Progenitor cell of endocrine pancreas (in vitro differentiated cells): ENCODE results near the gene ZSWIM8. TPM values are rescaled to one million over a fixed set of nuclear protein-coding genes. Genes with fewer than 3 reads are reported as not detected.

Source experiments
- DNase-seq: peaks from one replicate; pipeline ENCODE4 v3.0.0; 2021; ENCODE audit warnings: low spot score; ENCODE audit not compliant: unreplicated experiment
- H3K27ac Mint-ChIP-seq: 2 replicates; pipeline ENCODE4 v1.8.0; 2021; ENCODE audit warnings: mild to moderate bottlenecking, moderate library complexity, mixed read lengths
- H3K27me3 Mint-ChIP-seq: 2 replicates; pipeline ENCODE4 v1.8.0; 2021; ENCODE audit warnings: mixed read lengths
- H3K36me3 Mint-ChIP-seq: 2 replicates; pipeline ENCODE4 v1.8.0; 2022; ENCODE audit warnings: mixed read lengths; ENCODE audit not compliant: insufficient read depth
- H3K4me1 Mint-ChIP-seq: 2 replicates; pipeline ENCODE4 v1.8.0; 2021; ENCODE audit warnings: low read depth, mixed read lengths
- H3K4me3 Mint-ChIP-seq: 2 replicates; pipeline ENCODE4 v1.8.0; 2021; ENCODE audit warnings: low read depth, mild to moderate bottlenecking, moderate library complexity, mixed read lengths
- H3K9me3 Mint-ChIP-seq: 2 replicates; pipeline ENCODE4 v1.8.0; 2021; ENCODE audit warnings: low read depth, mixed read lengths
- total RNA-seq: library from RNA; stranded (reverse); gene quantifications from 2 replicates; pipeline ENCODE4 v1.2.1, GENCODE V29; 2021
- TF ChIP-seq, protein P1 (sequence below): fragments of 200-600 bp; sonication (generic); IDR thresholded peaks from one replicate; pipeline ENCODE4 v1.5.0; 2021; ENCODE audit warnings: antibody characterized with exemption, mild to moderate bottlenecking; ENCODE audit not compliant: unreplicated experiment

The ZSWIM8 gene
- total RNA-seq, 1 donor from 2014 or later: 144 TPM

DNA sequence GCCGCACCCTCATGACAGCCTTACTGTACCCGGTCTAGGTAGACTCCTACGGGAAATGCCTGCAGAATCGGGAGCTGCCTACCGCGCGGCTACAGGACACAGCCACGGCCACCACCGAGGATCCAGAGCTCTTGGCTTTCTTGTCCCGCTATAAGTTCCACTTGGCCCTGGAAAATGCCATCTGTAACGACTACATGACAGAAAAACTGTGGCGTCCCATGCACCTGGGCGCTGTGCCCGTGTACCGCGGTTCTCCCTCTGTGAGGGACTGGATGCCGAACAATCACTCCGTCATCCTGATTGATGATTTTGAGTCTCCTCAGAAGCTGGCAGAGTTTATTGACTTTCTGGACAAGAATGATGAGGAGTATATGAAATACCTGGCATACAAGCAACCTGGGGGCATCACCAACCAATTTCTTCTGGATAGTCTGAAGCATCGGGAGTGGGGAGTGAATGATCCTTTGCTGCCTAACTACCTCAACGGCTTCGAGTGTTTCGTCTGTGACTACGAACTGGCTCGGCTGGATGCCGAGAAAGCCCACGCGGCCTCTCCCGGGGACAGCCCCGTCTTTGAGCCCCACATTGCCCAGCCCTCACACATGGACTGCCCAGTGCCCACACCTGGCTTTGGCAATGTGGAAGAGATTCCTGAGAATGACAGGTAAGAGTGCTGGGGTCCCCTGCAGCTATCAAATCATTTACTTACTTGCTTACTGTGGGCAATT is 12.1 kb upstream of the ZSWIM8 start:
- TF ChIP-seq, protein P1, sequence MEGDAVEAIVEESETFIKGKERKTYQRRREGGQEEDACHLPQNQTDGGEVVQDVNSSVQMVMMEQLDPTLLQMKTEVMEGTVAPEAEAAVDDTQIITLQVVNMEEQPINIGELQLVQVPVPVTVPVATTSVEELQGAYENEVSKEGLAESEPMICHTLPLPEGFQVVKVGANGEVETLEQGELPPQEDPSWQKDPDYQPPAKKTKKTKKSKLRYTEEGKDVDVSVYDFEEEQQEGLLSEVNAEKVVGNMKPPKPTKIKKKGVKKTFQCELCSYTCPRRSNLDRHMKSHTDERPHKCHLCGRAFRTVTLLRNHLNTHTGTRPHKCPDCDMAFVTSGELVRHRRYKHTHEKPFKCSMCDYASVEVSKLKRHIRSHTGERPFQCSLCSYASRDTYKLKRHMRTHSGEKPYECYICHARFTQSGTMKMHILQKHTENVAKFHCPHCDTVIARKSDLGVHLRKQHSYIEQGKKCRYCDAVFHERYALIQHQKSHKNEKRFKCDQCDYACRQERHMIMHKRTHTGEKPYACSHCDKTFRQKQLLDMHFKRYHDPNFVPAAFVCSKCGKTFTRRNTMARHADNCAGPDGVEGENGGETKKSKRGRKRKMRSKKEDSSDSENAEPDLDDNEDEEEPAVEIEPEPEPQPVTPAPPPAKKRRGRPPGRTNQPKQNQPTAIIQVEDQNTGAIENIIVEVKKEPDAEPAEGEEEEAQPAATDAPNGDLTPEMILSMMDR: no peak
- no peak for DNase-seq
- H3K36me3 Mint-ChIP-seq: peaks cover 27% of the 10 kb centered on the region
- peak overlapping the region; percentile 95 for H3K27ac Mint-ChIP-seq
- H3K4me1 Mint-ChIP-seq: peaks cover 20% of the 10 kb centered on the region
- H3K27me3 Mint-ChIP-seq: no peaks in the 10 kb centered on the region
- no peaks in the 10 kb centered on the region for H3K9me3 Mint-ChIP-seq
- peak overlapping the region; percentile 88 for H3K4me3 Mint-ChIP-seq

DNA sequence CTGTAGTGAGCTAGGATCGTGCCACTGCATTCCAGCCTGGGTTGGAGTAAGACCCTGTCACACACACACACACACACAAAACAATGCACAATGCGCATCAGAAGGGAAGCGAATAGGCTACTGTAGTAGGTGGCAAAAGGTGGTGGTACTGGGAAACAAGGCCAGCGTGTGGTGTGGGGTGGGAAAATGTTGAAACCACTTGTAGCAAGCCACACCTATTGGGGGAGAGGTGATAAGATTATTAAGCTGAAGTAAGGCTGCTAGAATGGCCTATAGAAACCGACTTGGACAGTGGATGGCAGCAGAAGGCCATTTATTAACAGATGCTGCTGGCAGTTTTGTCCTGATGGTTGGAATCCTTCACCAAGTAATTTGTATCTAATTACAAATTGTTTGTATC is 10.8 kb upstream of the ZSWIM8 start:
- H3K36me3 Mint-ChIP-seq: peaks cover 19% of the 10 kb centered on the region
- no peak for DNase-seq
- peaks cover 20% of the 10 kb centered on the region for H3K4me1 Mint-ChIP-seq
- H3K4me3 Mint-ChIP-seq: peak overlapping the region; percentile 28
- no peaks in the 10 kb centered on the region for H3K9me3 Mint-ChIP-seq
- no peaks in the 10 kb centered on the region for H3K27me3 Mint-ChIP-seq
- TF ChIP-seq, protein P1: no peak
- H3K27ac Mint-ChIP-seq: no peak overlapping the region

DNA sequence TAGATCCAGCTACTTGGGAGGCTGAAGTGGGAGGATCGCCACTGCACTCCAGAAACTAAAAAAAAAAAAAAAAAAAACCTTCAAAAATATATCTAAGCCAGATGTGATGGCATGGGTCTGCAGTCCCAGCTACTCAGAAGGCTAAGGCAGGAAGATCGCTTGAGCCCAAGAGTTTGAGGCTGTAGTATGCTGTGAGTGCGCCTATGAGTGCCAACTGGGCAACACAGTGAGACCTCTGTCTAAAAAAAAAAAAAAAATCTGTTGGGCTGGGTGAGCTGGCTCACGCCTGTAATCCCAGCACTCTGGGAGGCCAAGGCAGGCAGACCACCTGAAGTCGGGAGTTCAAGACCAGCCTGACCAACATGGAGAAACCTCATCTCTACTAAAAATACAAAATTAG is 6.4 kb upstream of the ZSWIM8 start:
- no peaks in the 10 kb centered on the region for H3K9me3 Mint-ChIP-seq
- H3K4me1 Mint-ChIP-seq: peaks cover 33% of the 10 kb centered on the region
- DNase-seq: no peak
- H3K27me3 Mint-ChIP-seq: no peaks in the 10 kb centered on the region
- no peak overlapping the region for H3K4me3 Mint-ChIP-seq
- H3K36me3 Mint-ChIP-seq: peaks cover 12% of the 10 kb centered on the region
- no peak overlapping the region for H3K27ac Mint-ChIP-seq
- TF ChIP-seq, protein P1: no peak

GRCh38 chr10:73779539-73780197 is 5.7 kb upstream of the ZSWIM8 start:
- Mint-ChIP-seq H3K4me1 (peaks cover 27% of the 10 kb centered on the region), H3K9me3 (no peaks in the 10 kb centered on the region), H3K27ac (no peak overlapping the region), H3K4me3 (peak overlapping the region; percentile 51), H3K36me3 (peaks cover 10% of the 10 kb centered on the region), H3K27me3 (no peaks in the 10 kb centered on the region)
- no peak for DNase-seq
- TF ChIP-seq, protein P1: no peak

DNA sequence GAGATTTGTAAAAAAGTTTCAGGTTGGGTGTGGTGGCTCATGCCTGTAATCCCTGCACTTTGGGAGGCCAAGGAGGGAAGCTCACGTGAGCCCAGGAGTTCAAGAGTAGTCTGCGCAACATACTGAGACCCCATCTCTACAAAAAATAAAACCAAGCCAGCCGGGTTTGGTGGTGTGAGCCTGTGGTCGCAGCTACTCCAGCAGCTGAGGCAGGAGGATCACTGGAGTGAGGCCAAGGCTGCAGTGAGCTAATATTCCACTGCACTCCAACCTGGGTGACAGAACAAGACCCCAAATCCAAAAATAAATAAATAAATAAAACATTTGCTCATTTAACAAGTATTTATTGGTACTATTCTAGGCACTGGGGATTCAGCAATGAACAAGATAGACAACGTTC is 5.1 kb upstream of the ZSWIM8 start:
- DNase-seq: no peak
- H3K27ac Mint-ChIP-seq: peak overlapping the region; percentile 87
- peaks cover 7% of the 10 kb centered on the region for H3K36me3 Mint-ChIP-seq
- peaks cover 28% of the 10 kb centered on the region for H3K4me1 Mint-ChIP-seq
- no peaks in the 10 kb centered on the region for H3K9me3 Mint-ChIP-seq
- H3K4me3 Mint-ChIP-seq: peak overlapping the region; percentile 98
- H3K27me3 Mint-ChIP-seq: no peaks in the 10 kb centered on the region
- TF ChIP-seq, protein P1: no peak
